Measurements from ENCODE around the gene HS3ST3B1.

The HS3ST3B1 gene

GRCh38 chr17:14302431-14303099, 1.7 kb downstream of the HS3ST3B1 start (continued):
- TF ChIP-seq PRDM10 (tag by site-specific recombination; IDR thresholded peaks at IDR 0.05) (0 out of 2 replicates have a peak, but pooled peaks have one; percentile 5), ZNF791 (tag by site-specific recombination; IDR thresholded peaks at IDR 0.05) (no peak), SP2 (tag by site-specific recombination; IDR thresholded peaks at IDR 0.05) (peak; percentile 37), ZNF624 (tag by site-specific recombination; IDR thresholded peaks at IDR 0.05) (no peak), HOXD13 (CRISPR knock-in tag; IDR thresholded peaks at IDR 0.05; ENCODE audit: borderline replicate concordance) (no peak), ZNF518A (tag by site-specific recombination; conservative IDR thresholded peaks at IDR 0.05; ENCODE audit: low read depth) (no peak), ZNF423 (tag by site-specific recombination; IDR thresholded peaks at IDR 0.05) (no peak), ZSCAN5A (tag by site-specific recombination; IDR thresholded peaks at IDR 0.05) (no peak), GLIS2 (tag by site-specific recombination; IDR thresholded peaks at IDR 0.05) (no peak), ZNF362 (tag by site-specific recombination; IDR thresholded peaks at IDR 0.05) (no peak), ZNF114 (tag by site-specific recombination; IDR thresholded peaks at IDR 0.05) (no peak), ZNF571 (tag by site-specific recombination; IDR thresholded peaks at IDR 0.05) (no peak), ZBTB1 (tag by site-specific recombination; IDR thresholded peaks at IDR 0.05) (no peak), ZNF530 (tag by site-specific recombination; IDR thresholded peaks at IDR 0.05; ENCODE audit: low read depth) (no peak), ZNF488 (tag by site-specific recombination; IDR thresholded peaks at IDR 0.05) (no peak), HOXA7 (CRISPR knock-in tag; IDR thresholded peaks at IDR 0.05; ENCODE audit: borderline replicate concordance) (no peak), ZBTB11 (tag by site-specific recombination; conservative IDR thresholded peaks at IDR 0.05; ENCODE audit: low read depth) (0 out of 2 replicates have a peak, but pooled peaks have one; percentile 12), ZNF692 (tag by site-specific recombination; IDR thresholded peaks at IDR 0.05) (no peak), ZNF645 (tag by site-specific recombination; IDR thresholded peaks at IDR 0.05) (no peak), KLF8 (tag by site-specific recombination; IDR thresholded peaks at IDR 0.05) (no peak), ZNF48 (tag by site-specific recombination; IDR thresholded peaks at IDR 0.05) (no peak)
